ENCODE measurements around the gene TMEM147.
A peak's percentile ranks its signal among the peaks of the same experiment; 100 is the strongest.

The TMEM147 gene

GRCh38 chr19:35549174-35549788 is 3.9 kb downstream of the TMEM147 start:
- DNase-seq = peak; percentile 89

GRCh38 chr19:35549879-35550523 is 4.6 kb downstream of the TMEM147 start:
- DNase-seq = no peak

- no peak for DNase-seq
These were observed 5.8 kb downstream of the TMEM147 start for GRCh38 chr19:35551091-35551810.

GRCh38 chr19:35552534-35553384 is 7.3 kb downstream of the TMEM147 start:
- no peak for DNase-seq

GRCh38 chr19:35553385-35554000 is 8.1 kb downstream of the TMEM147 start:
- DNase-seq = no peak

- DNase-seq = no peak
These were observed 8.7 kb downstream of the TMEM147 start for GRCh38 chr19:35554076-35554475.

- no peak for DNase-seq
These were observed 10.0 kb downstream of the TMEM147 start for GRCh38 chr19:35555301-35556005.

- DNase-seq = no peak
These were observed 10.7 kb downstream of the TMEM147 start for GRCh38 chr19:35556025-35556590.

GRCh38 chr19:35556846-35557538 is 11.6 kb downstream of the TMEM147 start:
- DNase-seq = no peak

GRCh38 chr19:35557539-35558399 is 12.3 kb downstream of the TMEM147 start:
- DNase-seq = peak; percentile 91

GRCh38 chr19:35558400-35559280 is 13.2 kb downstream of the TMEM147 start:
- DNase-seq = no peak

GRCh38 chr19:35559281-35559659 is 13.8 kb downstream of the TMEM147 start:
- DNase-seq = no peak

GRCh38 chr19:35559781-35560180 is 14.4 kb downstream of the TMEM147 start:
- no peak for DNase-seq

- DNase-seq = no peak
These were observed 14.8 kb downstream of the TMEM147 start for GRCh38 chr19:35560271-35560670.

GRCh38 chr19:35560677-35561076 is 15.3 kb downstream of the TMEM147 start:
- no peak for DNase-seq

- DNase-seq = no peak
These were observed 16.0 kb downstream of the TMEM147 start for GRCh38 chr19:35561436-35561835.

- no peak for DNase-seq
These were observed 16.9 kb downstream of the TMEM147 start for GRCh38 chr19:35562336-35562735.

GRCh38 chr19:35562776-35563175 is 17.4 kb downstream of the TMEM147 start:
- DNase-seq = no peak

GRCh38 chr19:35563207-35563829 is 17.9 kb downstream of the TMEM147 start, which contains the start of gene ATP4A:
TSS of gene ATP4A (minus strand) at chr19:35563658. CDS start at chr19:35563629, 29 bp downstream.
- DNase-seq = no peak

All from eye (tissue), 1 donor.